Parathyroid adenoma (tissue), 2 donors: ENCODE measurements around the gene ZNF778.
"Not testable (repeated sequence)": the region's sequence is repeated elsewhere in the genome, so short reads cannot be mapped to it uniquely, and the experiment has no call there.

Source experiments
- H2AFZ ChIP-seq: fragments of 300-600 bp; sonication (generic); one replicate; pipeline ENCODE4 v1.7.0; 2017; ENCODE audit warnings: antibody characterized with exemption, mild to moderate bottlenecking
- H3K27ac ChIP-seq: fragments of 300-600 bp; sonication (generic); one replicate; pipeline ENCODE4 v1.7.0; 2017
- H3K27me3 ChIP-seq: fragments of 300-600 bp; sonication (generic); one replicate; pipeline ENCODE4 v1.7.0; 2017; ENCODE audit warnings: low read length; ENCODE audit not compliant: control insufficient read depth, insufficient read depth
- H3K36me3 ChIP-seq: fragments of 300-600 bp; sonication (generic); one replicate; pipeline ENCODE4 v1.7.0; 2017; ENCODE audit warnings: low read length; ENCODE audit not compliant: control insufficient read depth, insufficient read depth
- H3K4me1 ChIP-seq: fragments of 300-600 bp; sonication (generic); one replicate; pipeline ENCODE4 v1.7.0; 2017; ENCODE audit warnings: control low read depth
- H3K4me2 ChIP-seq: fragments of 300-600 bp; sonication (generic); one replicate; pipeline ENCODE4 v1.7.0; 2017; ENCODE audit warnings: low read length
- H3K4me3 ChIP-seq: fragments of 300-600 bp; sonication (generic); one replicate; pipeline ENCODE4 v1.7.0; 2017; ENCODE audit warnings: low read depth, low read length
- H3K79me2 ChIP-seq: fragments of 300-600 bp; sonication (generic); one replicate; pipeline ENCODE4 v1.7.0; 2017; ENCODE audit warnings: control low read depth
- H3K9ac ChIP-seq: fragments of 300-600 bp; sonication (generic); one replicate; pipeline ENCODE4 v1.7.0; 2017; ENCODE audit warnings: mild to moderate bottlenecking
- H3K9me3 ChIP-seq: fragments of 300-600 bp; sonication (generic); one replicate; pipeline ENCODE4 v1.7.0; 2017; ENCODE audit warnings: low read length; ENCODE audit not compliant: control insufficient read depth
- TF ChIP-seq, protein P1 (sequence below): fragments of 300-600 bp; sonication (generic); IDR thresholded peaks from one replicate; pipeline ENCODE4 v1.7.0; 2017; ENCODE audit warnings: antibody characterized with exemption, mild to moderate bottlenecking
- donor health status: primary hyperparathyroidism.

The ZNF778 gene

DNA sequence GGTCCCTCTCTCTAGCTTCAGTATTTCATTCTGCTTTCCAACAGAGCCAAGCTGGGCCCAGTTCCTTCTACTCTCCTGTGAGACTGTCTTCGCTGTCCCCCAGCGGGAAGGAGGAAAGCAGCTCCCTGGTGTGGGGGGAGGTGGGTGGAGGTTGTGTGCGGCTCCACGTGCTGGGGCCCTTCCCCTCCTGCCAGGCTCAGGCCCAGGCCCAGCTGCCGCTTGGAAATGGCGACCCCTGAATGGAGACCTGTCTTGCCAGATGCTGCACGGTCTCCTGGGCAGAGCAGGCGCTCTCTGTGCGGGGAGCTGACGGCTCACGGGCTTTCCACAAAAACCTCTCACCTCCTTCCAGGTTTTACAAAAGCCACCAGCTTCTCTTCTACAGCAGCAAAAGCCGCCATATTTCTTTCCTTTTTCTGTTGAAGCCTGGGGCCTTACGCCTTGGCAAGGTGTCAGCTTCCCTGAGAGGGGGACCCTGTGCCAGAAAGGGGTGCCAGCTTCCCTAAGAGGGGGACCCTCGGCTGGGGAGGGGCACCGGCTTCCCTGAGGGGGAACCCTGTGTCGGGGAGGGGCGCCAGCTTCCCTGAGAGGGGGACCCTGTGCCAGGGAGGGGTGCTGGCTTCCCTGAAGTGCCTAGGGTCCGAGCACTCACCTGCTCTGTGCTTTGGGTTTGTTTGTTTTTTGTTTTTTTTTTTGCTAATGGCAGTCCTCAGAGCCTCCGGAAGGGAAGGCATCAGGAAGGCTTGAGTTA lies 47.5 kb downstream of the ZNF778 start:
- no peaks in the 10 kb centered on the region for H3K36me3 ChIP-seq
- H3K4me3 ChIP-seq = no peak overlapping the region

GRCh38 chr16:89265647-89266046 lies 48.1 kb downstream of the ZNF778 start:
- Histone ChIP-seq H3K36me3 (no peaks in the 10 kb centered on the region), H3K79me2 (no peaks in the 10 kb centered on the region), H3K9me3 (no peaks in the 10 kb centered on the region)

More for the DNA sequence above, 47.5 kb downstream of the ZNF778 start:
- Histone ChIP-seq H3K79me2 (no peaks in the 10 kb centered on the region), H3K27ac (no peak overlapping the region), H3K9me3 (no peaks in the 10 kb centered on the region), H2AFZ (no peak overlapping the region), H3K4me2 (no peak overlapping the region), H3K27me3 (no peaks in the 10 kb centered on the region), H3K4me1 (no peaks in the 10 kb centered on the region), H3K9ac (no peak overlapping the region)
- TF ChIP-seq, protein P1, sequence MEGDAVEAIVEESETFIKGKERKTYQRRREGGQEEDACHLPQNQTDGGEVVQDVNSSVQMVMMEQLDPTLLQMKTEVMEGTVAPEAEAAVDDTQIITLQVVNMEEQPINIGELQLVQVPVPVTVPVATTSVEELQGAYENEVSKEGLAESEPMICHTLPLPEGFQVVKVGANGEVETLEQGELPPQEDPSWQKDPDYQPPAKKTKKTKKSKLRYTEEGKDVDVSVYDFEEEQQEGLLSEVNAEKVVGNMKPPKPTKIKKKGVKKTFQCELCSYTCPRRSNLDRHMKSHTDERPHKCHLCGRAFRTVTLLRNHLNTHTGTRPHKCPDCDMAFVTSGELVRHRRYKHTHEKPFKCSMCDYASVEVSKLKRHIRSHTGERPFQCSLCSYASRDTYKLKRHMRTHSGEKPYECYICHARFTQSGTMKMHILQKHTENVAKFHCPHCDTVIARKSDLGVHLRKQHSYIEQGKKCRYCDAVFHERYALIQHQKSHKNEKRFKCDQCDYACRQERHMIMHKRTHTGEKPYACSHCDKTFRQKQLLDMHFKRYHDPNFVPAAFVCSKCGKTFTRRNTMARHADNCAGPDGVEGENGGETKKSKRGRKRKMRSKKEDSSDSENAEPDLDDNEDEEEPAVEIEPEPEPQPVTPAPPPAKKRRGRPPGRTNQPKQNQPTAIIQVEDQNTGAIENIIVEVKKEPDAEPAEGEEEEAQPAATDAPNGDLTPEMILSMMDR = no peak

GRCh38 chr16:89266521-89267134 lies 49.1 kb downstream of the ZNF778 start:
- Histone ChIP-seq H3K36me3 (no peaks in the 10 kb centered on the region), H3K4me2 (no peak overlapping the region), H3K9me3 (no peaks in the 10 kb centered on the region), H3K4me1 (no peaks in the 10 kb centered on the region), H3K9ac (no peak overlapping the region), H2AFZ (no peak overlapping the region), H3K79me2 (no peaks in the 10 kb centered on the region), H3K4me3 (no peak overlapping the region), H3K27me3 (no peaks in the 10 kb centered on the region), H3K27ac (no peak overlapping the region)
- TF ChIP-seq, protein P1 = no peak

More at GRCh38 chr16:89265647-89266046, 48.1 kb downstream of the ZNF778 start:
- Histone ChIP-seq H3K4me3 (no peak overlapping the region), H3K9ac (no peak overlapping the region), H3K4me1 (no peaks in the 10 kb centered on the region), H3K27ac (no peak overlapping the region), H3K27me3 (no peaks in the 10 kb centered on the region), H3K4me2 (no peak overlapping the region), H2AFZ (no peak overlapping the region)
- TF ChIP-seq, protein P1 = no peak

DNA sequence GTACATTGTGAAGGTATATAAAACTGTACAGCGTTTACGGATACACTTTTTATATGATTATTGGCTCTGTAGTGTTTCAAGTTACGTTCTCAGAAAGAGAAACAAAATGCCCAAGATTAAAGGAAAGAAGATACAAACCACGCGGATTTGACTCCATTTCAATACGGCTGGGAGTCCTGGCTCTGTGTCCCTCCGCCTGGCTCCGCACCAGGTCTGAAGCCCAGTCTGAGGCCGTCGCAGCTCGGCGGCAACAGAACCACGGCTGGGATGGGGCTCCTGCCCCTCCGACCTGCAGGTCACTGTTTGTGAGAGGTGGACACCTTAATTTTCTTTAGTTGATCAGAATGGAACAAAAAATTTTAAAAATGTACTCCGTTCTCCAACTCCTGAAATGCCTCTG lies 50.2 kb downstream of the ZNF778 start:
- H3K4me1 ChIP-seq, H3K79me2 ChIP-seq, H3K27me3 ChIP-seq, H3K4me3 ChIP-seq, H3K27ac ChIP-seq, H3K36me3 ChIP-seq, H3K4me2 ChIP-seq, H2AFZ ChIP-seq, H3K9ac ChIP-seq, H3K9me3 ChIP-seq: not testable (repeated sequence)

- no peaks in the 10 kb centered on the region for H3K27me3 ChIP-seq
- no peak overlapping the region for H3K9ac ChIP-seq
- H3K4me2 ChIP-seq = no peak overlapping the region
- no peak overlapping the region for H3K27ac ChIP-seq
- H3K4me3 ChIP-seq = no peak overlapping the region
- H3K79me2 ChIP-seq = no peaks in the 10 kb centered on the region
- no peaks in the 10 kb centered on the region for H3K36me3 ChIP-seq
- no peaks in the 10 kb centered on the region for H3K9me3 ChIP-seq
- TF ChIP-seq, protein P1 = no peak
- H3K4me1 ChIP-seq = no peaks in the 10 kb centered on the region
- no peak overlapping the region for H2AFZ ChIP-seq
Observed at GRCh38 chr16:89268585-89268984, 51.1 kb downstream of the ZNF778 start.
